ENCODE measurements around the gene SMAD3. TPM values are rescaled to one million over a fixed set of nuclear protein-coding genes. Genes with fewer than 3 reads are reported as not detected.

Gene SMAD3
- total RNA-seq, 1 experiment from 2014 or later: 99.5 TPM

DNA sequence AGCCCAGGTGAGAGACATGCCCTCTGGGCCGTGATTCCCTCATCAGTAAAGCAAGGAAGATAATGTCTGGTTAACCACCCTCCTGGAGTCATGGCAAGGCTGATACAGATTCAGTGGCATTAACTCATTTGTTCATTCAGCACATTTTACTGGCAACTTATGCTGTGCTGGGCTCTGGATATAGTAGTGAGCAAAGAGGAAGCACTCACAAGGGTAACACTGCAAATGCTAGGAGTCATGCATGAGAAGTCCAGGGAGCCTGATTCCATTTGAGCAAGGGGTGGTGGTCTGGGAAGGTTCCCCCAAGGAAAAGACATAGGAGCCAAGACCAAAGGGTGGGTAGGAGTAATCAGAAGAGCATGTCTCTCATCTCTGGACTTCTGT is 50.2 kb downstream of the SMAD3 start:
- Histone ChIP-seq H2AFZ (no peak overlapping the region), H4K20me1 (ENCODE audit: insufficient read depth) (no peaks in the 10 kb centered on the region), H3K79me2 (ENCODE audit: low read depth) (peaks cover 90% of the 10 kb centered on the region), H3K36me3 (ENCODE audit: low read depth) (peaks cover 26% of the 10 kb centered on the region), H3F3A (ENCODE audit: insufficient read depth, low read depth) (peaks cover 69% of the 10 kb centered on the region), H3K4me1 (replicated peaks; ENCODE audit: insufficient read depth) (peaks cover 70% of the 10 kb centered on the region), H3K4me2 (peak overlapping the region; percentile 54), H3K27ac (peak overlapping the region; percentile 60), H3K4me3 (no peak overlapping the region), H3K9me3 (ENCODE audit: insufficient read depth, low read depth) (peaks cover 7% of the 10 kb centered on the region; the same call in 1 of the 2 replicates), H3K27me3 (ENCODE audit: insufficient read depth, low read depth) (no peaks in the 10 kb centered on the region), H3K9me2 (ENCODE audit: insufficient read depth) (no peaks in the 10 kb centered on the region)
- ChIA-PET CTCF (no interaction called here), POLR2A (ENCODE audit: unreplicated experiment) (no interaction called here)
- no peak for DNase-seq
- intact Hi-C loops (cut with micrococcal nuclease; ENCODE audit: unreplicated experiment): no loop called here
- TF ChIP-seq EZH2 (IDR thresholded peaks at IDR 0.05; ENCODE audit: low read depth): no peak
- TF ChIP-seq, protein P1, sequence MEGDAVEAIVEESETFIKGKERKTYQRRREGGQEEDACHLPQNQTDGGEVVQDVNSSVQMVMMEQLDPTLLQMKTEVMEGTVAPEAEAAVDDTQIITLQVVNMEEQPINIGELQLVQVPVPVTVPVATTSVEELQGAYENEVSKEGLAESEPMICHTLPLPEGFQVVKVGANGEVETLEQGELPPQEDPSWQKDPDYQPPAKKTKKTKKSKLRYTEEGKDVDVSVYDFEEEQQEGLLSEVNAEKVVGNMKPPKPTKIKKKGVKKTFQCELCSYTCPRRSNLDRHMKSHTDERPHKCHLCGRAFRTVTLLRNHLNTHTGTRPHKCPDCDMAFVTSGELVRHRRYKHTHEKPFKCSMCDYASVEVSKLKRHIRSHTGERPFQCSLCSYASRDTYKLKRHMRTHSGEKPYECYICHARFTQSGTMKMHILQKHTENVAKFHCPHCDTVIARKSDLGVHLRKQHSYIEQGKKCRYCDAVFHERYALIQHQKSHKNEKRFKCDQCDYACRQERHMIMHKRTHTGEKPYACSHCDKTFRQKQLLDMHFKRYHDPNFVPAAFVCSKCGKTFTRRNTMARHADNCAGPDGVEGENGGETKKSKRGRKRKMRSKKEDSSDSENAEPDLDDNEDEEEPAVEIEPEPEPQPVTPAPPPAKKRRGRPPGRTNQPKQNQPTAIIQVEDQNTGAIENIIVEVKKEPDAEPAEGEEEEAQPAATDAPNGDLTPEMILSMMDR (conservative IDR thresholded peaks at IDR 0.05): no peak
- no TSS peak for BruUV-seq (replicated peaks)

DNA sequence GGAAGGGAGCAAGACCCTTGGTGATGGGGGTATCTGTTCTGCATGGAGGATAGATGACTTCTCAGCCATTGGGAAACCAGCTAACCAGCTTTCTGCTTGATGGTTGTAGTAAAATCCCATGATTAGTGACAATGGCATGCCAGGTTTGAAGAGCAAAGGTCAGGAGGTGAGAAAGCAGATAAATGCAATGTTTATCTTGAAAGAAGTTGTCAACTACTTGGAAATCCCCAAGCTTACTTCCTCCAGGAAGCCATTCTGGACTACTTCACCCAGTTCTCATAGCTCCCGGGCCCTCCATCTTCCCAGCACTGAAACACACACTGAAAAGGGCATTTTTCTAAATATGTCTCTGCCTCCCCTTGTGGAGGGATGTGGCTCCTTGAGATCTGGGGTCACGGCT is 51.3 kb downstream of the SMAD3 start:
- Histone ChIP-seq H3K36me3 (ENCODE audit: low read depth) (0 out of 2 replicates have a peak, but pooled peaks cover 15% of the 10 kb centered on the region), H2AFZ (no peak overlapping the region), H3K9me2 (ENCODE audit: insufficient read depth) (no peaks in the 10 kb centered on the region), H3K4me1 (replicated peaks; ENCODE audit: insufficient read depth) (peaks cover 75% of the 10 kb centered on the region), H3K27ac (peak overlapping the region; percentile 60), H3K4me3 (no peak overlapping the region), H3K79me2 (ENCODE audit: low read depth) (peaks cover 90% of the 10 kb centered on the region), H3K4me2 (peak overlapping the region; percentile 54), H3K9me3 (ENCODE audit: insufficient read depth, low read depth) (no peaks in the 10 kb centered on the region; the same call in 1 of the 2 replicates), H3F3A (ENCODE audit: insufficient read depth, low read depth) (peaks cover 67% of the 10 kb centered on the region), H4K20me1 (ENCODE audit: insufficient read depth) (no peaks in the 10 kb centered on the region), H3K27me3 (ENCODE audit: insufficient read depth, low read depth) (no peaks in the 10 kb centered on the region)
- TF ChIP-seq, protein P1 (conservative IDR thresholded peaks at IDR 0.05): no peak
- TF ChIP-seq EZH2 (IDR thresholded peaks at IDR 0.05; ENCODE audit: low read depth): no peak
- CTCF ChIA-PET: no interaction called here
- intact Hi-C loops (cut with micrococcal nuclease; ENCODE audit: unreplicated experiment): no loop called here
- no TSS peak for BruUV-seq (replicated peaks)
- peak in 1 of 2 experiments; percentile 88 for DNase-seq
- POLR2A ChIA-PET (ENCODE audit: unreplicated experiment): interaction anchor here (0.8 kb wide), 1 partner anchor 10 kb away, joined by 6 read pairs; no protein-coding TSS in a partner anchor

DNA sequence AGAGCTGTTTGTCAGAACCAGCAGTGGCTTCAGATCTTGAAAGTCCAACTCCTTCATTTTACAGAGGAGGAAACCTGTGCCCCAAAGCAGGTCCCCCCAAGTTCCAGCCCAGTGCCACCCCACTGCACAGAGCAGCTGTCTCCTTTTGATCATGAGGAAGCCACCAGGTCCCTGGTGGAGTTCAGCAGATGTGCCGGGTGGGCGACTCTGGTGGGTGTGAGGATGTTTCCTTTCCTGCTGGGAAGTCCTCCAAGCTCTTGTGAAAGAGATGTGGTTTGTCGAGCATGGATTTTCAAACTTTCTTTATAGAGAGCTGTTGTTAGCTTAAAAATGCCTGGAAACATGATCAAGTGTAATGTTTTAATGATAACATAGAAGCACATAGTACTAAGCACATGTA is 52.0 kb downstream of the SMAD3 start:
- CTCF ChIA-PET: no interaction called here
- intact Hi-C loops (cut with micrococcal nuclease; ENCODE audit: unreplicated experiment): no loop called here
- peaks cover 16% of the 10 kb centered on the region; the same call in 1 of the 2 replicates for H3K36me3 ChIP-seq (ENCODE audit: low read depth)
- H3K4me1 ChIP-seq (replicated peaks; ENCODE audit: insufficient read depth): peaks cover 75% of the 10 kb centered on the region
- H3K79me2 ChIP-seq (ENCODE audit: low read depth): peaks cover 93% of the 10 kb centered on the region
- TF ChIP-seq EZH2 (IDR thresholded peaks at IDR 0.05; ENCODE audit: low read depth): no peak
- TF ChIP-seq, protein P1 (conservative IDR thresholded peaks at IDR 0.05): no peak
- BruUV-seq (replicated peaks): no TSS peak
- H3K27me3 ChIP-seq (ENCODE audit: insufficient read depth, low read depth): no peaks in the 10 kb centered on the region
- peak overlapping the region; percentile 60 for H3K27ac ChIP-seq
- no peak overlapping the region for H2AFZ ChIP-seq
- DNase-seq: no peak
- no peaks in the 10 kb centered on the region for H3K9me2 ChIP-seq (ENCODE audit: insufficient read depth)
- POLR2A ChIA-PET (ENCODE audit: unreplicated experiment): no interaction called here
- no peaks in the 10 kb centered on the region for H4K20me1 ChIP-seq (ENCODE audit: insufficient read depth)
- H3K4me3 ChIP-seq: no peak overlapping the region
- no peaks in the 10 kb centered on the region for H3K9me3 ChIP-seq (ENCODE audit: insufficient read depth, low read depth)
- peak overlapping the region; percentile 54 for H3K4me2 ChIP-seq
- peaks cover 73% of the 10 kb centered on the region for H3F3A ChIP-seq (ENCODE audit: insufficient read depth, low read depth)

Data from PC-9 (cell line).